OCI-M1 (cell line): ENCODE measurements around the gene FRMD4A.

Experiments
- DNase-seq: peaks from one replicate; lab custom pipeline; 2025; lab: John Stamatoyannopoulos, UW

FRMD4A gene

DNA sequence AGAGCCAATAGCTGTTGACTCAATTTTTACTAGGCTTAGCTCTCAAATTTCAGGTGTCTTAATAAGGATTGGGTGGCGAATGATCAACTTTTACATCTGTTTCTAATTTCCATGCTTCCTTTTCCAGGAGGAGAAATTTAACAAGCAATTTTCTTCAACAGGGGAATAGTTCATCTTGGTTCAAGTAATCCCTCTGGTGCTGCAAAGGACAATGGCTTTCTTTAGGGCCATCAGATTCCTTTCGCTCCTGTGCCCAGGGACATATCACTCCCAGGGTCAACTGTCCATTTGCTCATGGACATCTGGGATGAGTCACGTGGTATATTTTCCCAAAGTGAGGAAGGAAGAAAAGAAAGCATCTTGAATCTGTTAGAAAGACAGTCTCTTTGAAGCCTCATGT is 313.3 kb downstream of the FRMD4A start:
- DNase-seq, result no peak

DNA sequence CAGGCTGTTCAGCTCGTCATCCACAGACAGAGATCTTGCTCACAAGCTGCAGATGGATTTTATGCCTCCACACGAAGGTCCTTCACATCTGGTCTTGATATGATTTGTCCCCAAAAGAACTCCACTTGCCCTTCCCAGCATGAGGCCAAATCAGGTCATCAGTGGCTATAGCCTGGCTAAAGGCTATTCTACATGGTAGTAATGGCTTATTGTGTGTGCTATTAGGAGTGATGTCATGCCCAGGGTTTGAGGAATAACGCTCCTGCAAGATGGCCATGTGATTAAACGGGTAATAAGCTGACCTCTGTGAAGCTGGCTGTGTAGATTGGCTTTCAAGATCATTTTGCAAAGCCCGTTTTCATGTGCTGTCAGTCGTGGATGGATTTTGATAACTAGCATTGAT is 313.8 kb downstream of the FRMD4A start:
- no peak for DNase-seq

DNA sequence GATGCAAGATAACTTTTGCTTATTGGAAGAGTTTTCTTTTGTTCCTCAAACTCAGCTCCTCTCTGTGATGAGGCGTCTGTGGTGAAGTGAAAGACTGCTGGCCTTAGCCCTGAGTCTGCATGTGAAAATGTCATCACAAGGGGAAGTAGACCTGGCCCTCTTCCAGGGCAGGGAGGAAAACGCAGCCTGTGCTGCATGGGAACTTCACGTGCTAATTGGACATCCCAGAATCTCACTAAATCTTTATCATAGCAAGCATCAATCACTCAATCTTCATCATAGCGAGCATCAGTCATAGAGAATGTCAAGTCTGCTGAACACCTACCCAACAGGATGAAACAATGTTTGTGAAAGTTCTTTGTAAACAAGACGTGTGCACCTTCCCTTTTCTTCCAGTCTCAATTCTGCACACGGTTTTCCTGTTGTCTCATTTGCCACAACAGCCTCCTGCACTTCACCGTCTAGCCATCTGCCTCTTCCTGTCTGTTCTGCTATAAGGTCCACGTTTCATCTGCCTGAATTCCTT is 314.6 kb downstream of the FRMD4A start:
- peak; percentile 6 for DNase-seq

DNA sequence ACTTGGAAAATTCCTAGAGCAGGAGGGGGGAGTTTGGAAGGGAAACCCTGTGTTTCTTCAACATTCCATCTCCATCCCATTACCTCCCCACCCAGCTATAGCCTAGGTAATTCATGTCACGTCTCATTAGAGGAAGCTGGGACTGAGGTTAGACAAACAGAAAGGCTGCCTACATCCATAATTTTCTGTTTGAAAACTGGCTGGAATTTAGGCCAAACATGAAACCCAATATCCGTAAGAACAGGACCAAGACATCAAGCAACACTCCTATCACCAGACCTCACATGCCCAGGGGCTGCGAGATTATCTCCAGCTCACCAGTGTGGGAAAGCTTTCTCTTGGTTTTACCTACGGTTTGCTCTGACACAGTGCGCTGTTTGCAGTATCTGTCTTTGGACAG is 316.3 kb downstream of the FRMD4A start:
- no peak for DNase-seq

DNA sequence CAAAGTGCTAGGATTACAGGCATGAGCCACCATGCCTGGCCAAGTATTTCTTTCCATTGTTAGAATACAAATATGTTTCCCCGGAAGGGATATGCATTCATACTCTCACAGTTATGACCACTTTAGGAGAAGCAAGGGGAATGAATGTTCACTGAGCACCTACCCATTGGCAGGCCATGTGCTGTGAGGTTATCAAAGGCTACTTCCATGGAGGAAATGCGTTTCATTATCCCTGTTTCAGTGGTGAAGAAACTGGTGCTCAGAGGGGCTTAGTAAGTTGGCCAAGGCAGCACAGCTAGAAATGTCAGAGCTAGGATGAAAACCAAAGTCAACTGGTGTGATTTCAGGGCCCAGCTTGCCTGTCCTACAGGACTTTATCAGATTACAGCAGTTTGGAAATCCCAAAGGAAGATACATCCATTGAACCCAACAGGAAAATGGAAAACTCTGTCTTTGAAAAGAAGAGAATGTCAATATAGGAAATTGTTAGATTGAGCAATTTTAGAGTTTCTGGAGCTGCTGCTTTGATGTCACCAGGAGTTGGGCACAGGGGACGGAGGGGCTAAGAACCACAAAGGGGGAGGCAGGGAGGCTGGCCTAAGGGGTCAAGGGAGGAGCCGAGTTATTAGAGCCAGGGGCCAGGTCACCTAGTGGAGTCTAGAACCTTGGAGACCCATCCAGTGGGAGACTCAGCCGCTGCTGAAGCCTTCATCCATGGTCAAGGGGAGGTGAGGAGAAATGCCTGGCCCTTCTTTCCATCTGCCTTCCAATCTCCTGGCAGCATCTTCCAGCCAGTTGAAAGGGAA is 319.8 kb downstream of the FRMD4A start:
- no peak for DNase-seq

DNA sequence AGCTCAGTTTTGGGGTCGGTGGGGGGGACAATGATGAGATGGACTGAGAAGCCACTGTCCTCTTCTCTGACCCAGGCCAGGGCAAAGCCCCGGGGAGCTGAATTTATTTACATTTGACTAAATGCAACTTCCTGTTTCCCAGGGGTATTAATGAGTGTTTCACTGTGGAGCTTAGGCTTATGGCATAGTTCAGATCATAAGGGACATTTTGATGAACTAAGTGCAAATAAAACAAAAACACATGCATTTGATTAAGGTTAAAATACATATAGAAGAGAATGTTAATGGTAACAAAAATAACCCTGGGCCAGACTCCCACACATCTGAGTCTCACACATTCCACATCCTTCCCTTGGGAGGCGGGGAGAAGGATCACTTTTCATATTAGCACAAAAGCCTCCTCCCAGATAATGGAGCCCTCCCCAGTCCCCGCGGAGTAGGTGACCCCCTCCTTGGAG is 320.6 kb downstream of the FRMD4A start:
- no peak for DNase-seq

DNA sequence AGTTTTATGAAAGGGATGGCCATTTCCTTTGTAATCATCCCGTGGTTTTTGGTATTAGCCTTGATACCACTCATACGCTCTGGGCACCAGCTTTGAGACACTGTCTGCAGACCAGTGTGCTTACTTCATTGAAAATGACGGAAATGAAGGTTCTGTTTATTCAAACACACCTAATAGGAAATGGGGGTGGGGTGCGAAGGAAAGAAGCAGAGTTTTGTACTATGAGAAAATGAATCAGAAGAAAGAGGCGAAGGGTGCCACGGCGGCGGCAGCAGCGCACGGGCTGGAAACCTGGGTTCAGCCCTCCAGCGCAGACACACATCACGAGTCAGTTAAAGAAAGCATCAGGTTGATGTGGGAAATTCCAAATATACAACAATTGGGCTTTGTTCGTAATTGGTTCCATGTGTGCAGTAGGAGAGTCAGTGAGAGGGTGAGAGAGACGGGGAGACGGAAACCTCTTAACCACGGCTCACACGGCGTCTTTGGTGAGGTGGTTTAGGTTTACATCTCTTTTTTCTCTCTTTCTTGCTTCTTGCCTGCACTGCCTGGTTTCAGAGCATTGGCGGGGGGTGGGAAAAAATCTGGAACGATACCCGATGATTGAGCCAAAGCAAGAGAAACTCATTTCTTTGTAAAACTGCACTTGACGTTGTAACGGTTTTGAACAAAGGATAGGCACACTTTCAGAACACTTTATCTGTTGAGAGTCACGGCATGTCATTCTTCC is 321.2 kb downstream of the FRMD4A start:
- DNase-seq, result no peak

DNA sequence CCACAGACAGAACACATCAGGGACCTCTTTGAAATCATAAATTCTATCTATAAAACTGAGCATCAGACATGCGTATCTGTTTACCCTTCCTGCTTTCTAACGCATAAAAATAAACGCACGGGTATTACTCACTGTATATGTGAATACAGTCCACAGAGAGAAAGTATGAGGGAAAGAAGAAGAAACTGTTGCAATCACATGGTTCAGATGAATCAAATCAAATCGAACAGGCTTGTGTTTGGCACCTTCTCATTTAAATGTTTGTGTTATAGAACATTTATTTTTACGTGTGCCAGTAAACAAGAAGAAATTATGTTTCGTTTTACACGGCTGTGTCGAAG is 322.0 kb downstream of the FRMD4A start:
- DNase-seq, result no peak

DNA sequence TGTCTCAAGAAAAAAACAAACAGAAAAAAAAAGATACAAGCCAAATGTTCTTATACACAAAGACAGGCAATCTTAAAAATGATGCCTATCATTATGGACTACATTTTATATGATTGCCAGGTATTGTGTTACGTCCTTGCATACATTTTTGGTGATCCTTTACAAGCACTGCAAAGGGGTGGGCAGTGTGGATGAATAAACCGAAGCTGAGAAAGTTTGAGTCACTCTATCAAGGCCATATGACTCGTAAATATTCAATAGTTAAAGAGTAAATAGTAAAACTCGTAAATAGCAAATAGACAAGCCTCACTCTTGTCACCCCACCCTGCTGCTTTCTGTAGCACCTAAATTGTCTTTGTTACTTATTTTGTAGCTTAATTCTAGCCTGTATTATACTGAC is 326.2 kb downstream of the FRMD4A start:
- no peak for DNase-seq

DNA sequence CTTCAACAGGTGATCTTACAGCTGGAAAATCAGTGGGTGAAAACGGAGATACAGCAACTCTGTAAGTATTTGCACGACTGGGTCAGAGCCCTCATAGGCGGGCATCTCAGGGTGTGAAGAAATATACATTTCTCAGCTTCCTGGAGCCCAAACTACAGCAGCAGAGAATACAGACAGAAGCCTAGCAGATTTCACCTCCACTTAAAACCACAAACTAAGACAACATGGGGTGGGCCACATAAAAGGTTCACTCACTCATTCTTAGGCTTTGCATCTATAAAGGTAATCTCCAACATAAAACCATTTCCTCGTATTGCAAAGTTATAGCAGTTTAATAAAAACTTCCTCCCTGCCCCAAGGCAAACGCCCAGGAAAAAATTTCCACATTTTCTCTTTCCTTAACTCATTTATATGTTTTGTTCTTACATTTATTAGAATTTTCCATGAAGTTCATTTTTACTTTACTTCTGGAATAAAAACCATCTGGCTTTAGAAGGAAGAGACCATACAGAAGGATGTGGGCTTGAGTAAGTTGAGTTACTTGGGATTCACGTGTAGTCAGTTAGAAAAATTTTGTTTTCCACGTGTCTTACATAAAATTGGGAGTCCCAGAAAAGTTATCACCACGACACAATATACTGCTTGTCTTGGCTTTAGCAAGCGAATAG is 327.1 kb downstream of the FRMD4A start:
- DNase-seq, result no peak

DNA sequence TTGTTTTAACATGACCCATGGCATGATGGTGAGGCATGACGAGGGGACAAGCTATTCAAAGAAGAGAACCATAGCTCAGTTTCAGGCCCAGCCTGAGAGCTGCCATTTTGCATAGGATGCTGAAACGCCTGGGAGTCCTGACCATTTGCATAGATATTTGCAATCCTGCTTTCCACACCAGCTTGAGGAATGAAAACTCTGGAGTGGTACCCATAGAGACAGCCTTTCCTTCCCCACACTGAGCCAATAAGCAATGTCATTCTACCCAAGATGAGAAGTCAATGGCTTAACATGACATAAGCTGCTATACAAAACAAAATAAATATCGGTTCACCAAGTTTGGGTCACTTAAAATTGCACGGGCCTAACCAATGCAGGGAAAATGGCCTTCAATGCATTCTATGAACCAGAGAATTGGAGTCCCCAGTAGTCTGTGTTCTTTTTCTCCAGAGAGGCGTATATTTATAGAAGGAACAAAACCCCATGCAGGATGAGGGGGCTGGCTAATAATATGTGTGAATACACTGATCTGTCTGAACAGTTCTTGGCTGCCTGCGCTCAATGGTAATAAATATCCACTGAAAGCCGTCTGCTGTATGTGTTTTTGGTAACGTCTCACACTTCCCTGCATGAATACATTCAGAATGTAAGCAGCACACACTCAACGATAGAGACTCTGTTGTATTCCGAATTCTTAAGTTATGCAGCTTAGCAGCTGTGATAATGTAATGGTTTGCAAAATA is 329.3 kb downstream of the FRMD4A start:
- no peak for DNase-seq

DNA sequence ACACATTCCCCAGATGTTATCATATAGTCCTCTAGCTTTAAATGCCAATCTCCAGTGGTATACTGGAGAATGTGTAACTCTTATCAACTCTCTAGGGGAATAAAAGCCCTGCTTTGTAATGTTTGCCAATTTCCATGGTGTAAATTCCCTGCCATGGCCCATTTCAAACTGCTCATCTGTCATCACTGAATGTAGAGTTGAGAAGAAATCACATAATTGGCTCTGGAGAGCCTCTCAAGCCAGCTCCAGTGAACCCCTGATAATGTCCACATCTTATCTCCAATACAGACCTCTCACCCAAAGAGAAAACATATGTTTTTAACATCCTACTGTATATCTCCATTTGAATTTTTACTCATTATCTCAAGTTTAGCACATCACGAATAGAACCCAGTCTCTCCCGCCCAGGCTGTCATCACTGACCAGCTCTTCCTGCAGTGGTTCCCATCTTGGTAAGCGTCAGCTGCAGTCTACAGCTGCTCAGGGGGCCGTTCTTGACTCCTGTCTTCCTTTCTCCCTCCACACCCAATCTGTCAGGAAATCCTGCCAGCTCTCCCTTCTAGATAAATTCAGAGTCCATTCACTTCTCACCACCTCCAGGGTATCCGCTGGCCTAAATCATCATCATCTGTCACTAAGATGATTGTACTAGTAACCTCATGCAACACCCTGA is 332.4 kb downstream of the FRMD4A start:
- DNase-seq, result no peak

DNA sequence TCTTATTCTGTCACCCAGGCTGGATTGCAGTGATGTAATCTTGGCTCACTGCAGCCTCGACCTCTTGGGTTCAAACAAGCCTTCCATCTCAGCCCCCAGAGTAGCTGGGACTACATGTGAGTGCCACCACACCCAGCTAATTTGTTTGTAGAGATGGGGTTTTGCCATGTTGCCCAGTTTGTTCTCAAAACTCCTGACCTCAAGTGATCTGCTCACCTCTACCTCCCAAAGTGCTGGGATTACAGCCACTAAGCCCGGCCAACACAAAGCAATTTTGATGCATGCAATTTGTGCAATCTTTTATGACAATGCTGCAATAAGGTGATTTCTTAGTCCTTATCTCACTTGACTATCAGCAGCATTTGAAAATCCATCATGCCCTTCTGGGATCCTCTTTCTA is 333.1 kb downstream of the FRMD4A start:
- no peak for DNase-seq

DNA sequence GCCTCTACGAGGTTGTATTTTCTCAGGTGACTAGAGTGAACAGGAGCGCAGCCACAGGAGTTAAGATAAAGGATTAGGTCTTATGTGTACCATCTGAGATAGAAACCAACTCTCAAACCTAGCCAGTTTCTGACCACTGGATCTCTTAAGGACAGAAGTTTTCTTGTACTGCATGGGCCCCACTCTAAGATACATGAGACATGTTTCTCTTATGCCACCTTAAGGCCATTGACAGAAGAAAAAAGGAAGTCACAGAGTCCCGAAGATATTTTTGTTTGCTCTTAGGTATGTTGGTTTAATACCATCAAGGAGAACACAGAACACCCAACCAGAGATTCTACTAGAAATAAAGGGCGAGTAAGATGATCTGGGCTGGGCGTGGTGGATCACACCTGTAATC is 335.8 kb downstream of the FRMD4A start:
- DNase-seq, result no peak

DNA sequence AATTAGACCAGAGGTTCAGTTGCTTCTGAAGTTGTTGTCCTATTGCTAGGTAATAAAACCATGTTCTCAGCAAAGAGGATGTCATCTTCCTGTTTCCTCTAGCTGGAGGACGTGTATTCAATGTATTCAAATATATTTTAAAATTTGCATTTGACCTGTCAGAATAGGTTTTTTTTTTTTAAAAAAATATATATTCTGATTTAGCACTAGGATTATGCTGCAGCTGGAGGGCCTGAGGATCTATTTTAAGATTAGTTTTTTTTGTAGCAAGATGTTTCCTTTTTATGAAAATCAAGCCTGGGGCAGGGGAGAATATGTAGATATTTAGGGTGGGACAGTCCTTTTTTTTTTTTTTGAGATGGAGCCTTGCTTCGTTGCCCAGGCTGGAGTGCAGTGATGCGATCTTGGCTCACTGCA is 337.0 kb downstream of the FRMD4A start:
- no peak for DNase-seq

DNA sequence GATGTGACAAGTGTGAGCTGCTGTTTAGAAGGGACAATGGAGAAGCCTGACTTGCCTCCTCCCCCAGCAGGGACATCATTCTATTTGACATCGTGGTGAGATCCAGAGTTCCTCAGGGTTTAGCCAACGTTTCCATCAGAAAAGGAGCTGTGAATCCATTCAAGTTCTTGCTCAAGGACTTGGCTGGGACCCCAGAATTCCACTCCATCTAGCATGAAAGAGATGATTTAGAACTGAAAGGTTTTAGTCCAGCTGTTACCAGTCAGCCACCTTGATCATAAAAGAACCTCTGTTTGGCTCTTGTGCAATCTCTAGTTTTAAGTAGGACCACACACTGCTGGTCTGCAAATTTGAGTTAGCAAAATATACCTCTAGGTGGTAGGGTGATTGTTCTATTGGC is 337.6 kb downstream of the FRMD4A start:
- DNase-seq, result no peak

DNA sequence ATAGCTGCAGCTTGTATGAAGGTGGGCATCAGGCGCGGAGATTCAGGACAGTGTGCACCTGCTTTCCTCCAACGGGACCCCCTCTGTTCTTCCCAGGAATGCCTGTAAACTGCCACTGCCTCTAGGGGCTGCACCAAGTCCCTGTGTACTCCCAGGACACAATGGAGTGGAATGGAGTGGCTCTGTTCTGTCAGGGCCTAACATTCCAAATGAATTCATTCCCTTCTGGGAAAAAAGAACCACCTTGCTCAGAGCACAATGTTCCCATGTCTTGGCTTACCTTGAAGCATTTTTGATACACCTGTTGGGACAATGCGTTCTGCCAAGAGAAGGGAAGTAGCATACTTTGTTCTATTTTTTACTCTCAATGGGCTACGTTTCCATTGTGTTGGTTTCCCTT is 339.4 kb downstream of the FRMD4A start:
- no peak for DNase-seq

DNA sequence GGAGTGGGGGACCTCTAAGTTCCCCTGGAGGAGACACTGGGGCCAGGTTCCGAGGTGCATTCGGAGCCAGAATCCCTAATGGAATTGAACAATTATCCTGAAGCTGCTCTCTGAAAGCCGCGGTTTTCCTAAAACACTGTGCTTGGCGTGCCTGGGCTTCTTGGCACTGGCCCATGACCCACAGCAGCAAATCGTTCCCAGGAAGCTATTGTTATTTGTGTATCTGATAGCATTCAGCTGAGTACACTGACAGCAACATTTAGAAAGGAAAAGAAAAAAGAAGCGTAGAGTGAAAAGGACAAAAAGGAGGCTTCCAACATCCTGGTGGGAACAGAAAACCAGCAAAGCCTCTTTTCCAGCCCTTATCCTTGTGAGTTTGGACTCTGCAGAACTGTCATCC is 339.8 kb downstream of the FRMD4A start:
- no peak for DNase-seq

DNA sequence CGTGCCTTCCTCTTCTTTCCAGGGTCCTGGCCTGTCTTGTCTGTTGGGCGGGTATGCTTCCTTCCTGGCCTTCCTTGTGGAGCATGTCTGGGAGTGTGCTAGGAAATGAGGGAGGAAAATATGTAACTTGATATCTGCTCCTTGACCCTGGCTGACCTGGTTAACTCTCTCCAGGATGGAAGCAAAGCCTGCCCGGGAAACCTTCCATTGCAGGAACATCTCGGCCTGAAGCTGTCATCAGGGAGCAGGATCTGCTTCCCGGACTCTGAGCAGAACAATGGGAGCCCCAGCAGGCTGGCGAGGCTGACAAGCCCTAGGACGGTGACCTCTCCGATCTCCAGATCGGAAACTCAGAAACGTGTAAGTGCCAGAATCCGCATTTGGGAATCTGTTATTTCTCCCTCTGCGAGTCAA is 340.3 kb downstream of the FRMD4A start:
- no peak for DNase-seq

DNA sequence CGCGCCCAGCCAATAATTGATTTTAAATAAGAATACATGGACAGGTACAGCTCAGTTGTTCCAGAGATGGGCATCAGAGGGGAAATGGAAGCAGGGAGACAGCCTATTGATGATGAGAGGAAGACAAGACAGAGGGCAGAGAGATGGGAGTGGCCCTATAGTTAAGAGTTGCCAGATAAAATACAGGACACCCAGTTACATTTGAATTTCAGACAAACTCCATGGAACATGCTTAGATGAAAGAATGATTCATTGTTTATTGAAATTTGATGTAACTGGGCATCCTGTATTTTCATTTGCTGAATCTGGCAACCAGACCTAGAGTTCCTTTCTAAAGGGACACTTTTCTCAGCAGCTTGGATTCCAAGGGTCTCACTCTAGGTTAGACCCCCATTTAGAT is 341.1 kb downstream of the FRMD4A start:
- DNase-seq, result no peak

DNA sequence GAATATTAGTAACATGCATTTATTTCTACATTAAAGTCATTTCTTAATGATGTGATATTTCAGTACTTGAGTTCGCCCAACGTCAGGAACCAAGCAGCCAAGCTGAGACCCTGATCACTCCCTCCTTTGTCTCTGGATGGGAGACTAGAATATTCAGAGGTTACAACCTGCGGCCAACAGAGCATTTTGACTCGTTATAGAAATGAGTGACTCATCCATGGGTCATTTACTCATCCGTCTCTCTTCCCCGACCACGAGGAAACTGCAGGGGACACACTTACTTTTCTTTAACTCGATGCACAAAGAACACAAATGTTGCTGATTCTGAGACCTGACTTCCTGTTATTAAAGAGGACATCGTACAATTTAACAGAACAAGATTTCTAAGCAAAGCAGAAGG is 343.3 kb downstream of the FRMD4A start:
- no peak for DNase-seq
